ENCODE results near the gene CNGA3.

Gene CNGA3

GRCh38 chr2:98329549-98329948 is 16.7 kb upstream of the CNGA3 start:
- no peak for DNase-seq

GRCh38 chr2:98332989-98333388 is 13.3 kb upstream of the CNGA3 start:
- no peak for DNase-seq

GRCh38 chr2:98333922-98334321 is 12.3 kb upstream of the CNGA3 start:
- DNase-seq, result no peak

GRCh38 chr2:98334439-98335078 is 11.7 kb upstream of the CNGA3 start:
- peak in 1 of 2 experiments; percentile 10 for DNase-seq

GRCh38 chr2:98335271-98335670 is 11.0 kb upstream of the CNGA3 start:
- DNase-seq, result no peak

- DNase-seq, result no peak
Observed at GRCh38 chr2:98341241-98341640, 5.0 kb upstream of the CNGA3 start.

- DNase-seq, result no peak
Observed at GRCh38 chr2:98343285-98343684, 3.0 kb upstream of the CNGA3 start.

- no peak for DNase-seq
Observed at GRCh38 chr2:98347298-98348065, 1.2 kb downstream of the CNGA3 start.

- DNase-seq, result peak; percentile 16 to 45
Observed at GRCh38 chr2:98348066-98348561, 1.9 kb downstream of the CNGA3 start.

- DNase-seq, result no peak
Observed at GRCh38 chr2:98350411-98350810, 4.2 kb downstream of the CNGA3 start.

GRCh38 chr2:98355881-98356280 is 9.6 kb downstream of the CNGA3 start:
- no peak for DNase-seq

GRCh38 chr2:98356729-98357128 is 10.5 kb downstream of the CNGA3 start:
- no peak for DNase-seq

GRCh38 chr2:98357849-98358248 is 11.6 kb downstream of the CNGA3 start:
- DNase-seq, result no peak

GRCh38 chr2:98359986-98360385 is 13.7 kb downstream of the CNGA3 start:
- no peak for DNase-seq

- DNase-seq, result no peak
Observed at GRCh38 chr2:98367721-98368120, 21.5 kb downstream of the CNGA3 start.

- DNase-seq, result no peak
Observed at GRCh38 chr2:98369710-98370239, 23.5 kb downstream of the CNGA3 start.

- no peak for DNase-seq
Observed at GRCh38 chr2:98372121-98372520, 25.9 kb downstream of the CNGA3 start.

- no peak for DNase-seq
Observed at GRCh38 chr2:98372579-98372978, 26.3 kb downstream of the CNGA3 start.

- no peak for DNase-seq
Observed at GRCh38 chr2:98374286-98374685, 28.0 kb downstream of the CNGA3 start.

- DNase-seq, result no peak
Observed at GRCh38 chr2:98374958-98375570, 28.8 kb downstream of the CNGA3 start.

- no peak for DNase-seq
Observed at GRCh38 chr2:98376301-98376910, 30.1 kb downstream of the CNGA3 start.

- DNase-seq, result no peak
Observed at GRCh38 chr2:98376996-98377395, 30.7 kb downstream of the CNGA3 start.

GRCh38 chr2:98377544-98377943 is 31.3 kb downstream of the CNGA3 start:
- no peak for DNase-seq

All from NCI-H1930 (cell line).